ENCODE data around the gene XRCC4. TPM values are rescaled to one million over a fixed set of nuclear protein-coding genes. Genes with fewer than 3 reads are reported as not detected.

The XRCC4 gene
- total RNA-seq, 1 donor from 2014 or later, result 45.6 TPM

DNA sequence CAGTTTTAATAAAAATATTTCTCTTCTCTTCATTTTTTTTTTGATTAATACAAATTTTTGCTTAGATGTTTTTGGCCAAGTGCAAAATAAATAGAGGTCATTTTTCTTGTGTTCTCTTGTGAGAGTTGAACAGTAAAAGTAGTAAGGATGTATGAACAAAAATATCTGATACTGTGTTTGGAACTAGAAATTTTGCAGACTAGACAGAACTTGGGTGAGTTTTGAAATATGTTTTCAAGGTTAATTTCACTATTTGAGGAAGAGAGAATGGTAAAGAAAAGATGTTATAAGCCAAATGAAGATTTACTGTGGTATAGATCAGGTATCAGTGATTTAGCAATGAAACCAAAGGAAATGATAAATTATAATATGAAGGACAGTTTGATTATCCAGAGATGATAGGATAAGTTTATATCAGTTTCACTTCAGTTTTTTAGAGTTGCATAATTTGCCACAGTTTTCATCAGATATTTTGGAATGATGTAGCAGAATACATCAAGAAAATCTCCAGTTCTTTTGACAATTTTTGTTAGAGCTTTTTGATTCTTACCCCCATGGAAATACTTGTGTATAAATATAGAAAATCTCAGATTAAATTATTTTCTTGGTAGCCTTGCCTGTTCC, 246.3 kb downstream of the XRCC4 start:
- Histone ChIP-seq H3K27ac (no peak overlapping the region), H3K79me2 (ENCODE audit: low read depth) (no peaks in the 10 kb centered on the region), H3K27me3 (no peaks in the 10 kb centered on the region), H3K9me3 (ENCODE audit: low read depth) (no peaks in the 10 kb centered on the region), H3K4me1 (no peaks in the 10 kb centered on the region), H3K36me3 (no peaks in the 10 kb centered on the region), H3K9ac (no peak overlapping the region), H4K20me1 (ENCODE audit: low read depth) (no peaks in the 10 kb centered on the region), H3K4me3 (no peak overlapping the region), H2AFZ (replicated peaks) (no peak overlapping the region), H3F3A (ENCODE audit: low read depth) (no peaks in the 10 kb centered on the region), H3K4me2 (no peak overlapping the region)
- Mint-ChIP-seq H3K9me3 (no peaks in the 10 kb centered on the region), H3K27me3 (ENCODE audit: insufficient read depth, low read depth) (peaks cover 2% of the 10 kb centered on the region), H3K4me3 (no peak overlapping the region), H3K27ac (no peak overlapping the region), H3K4me1 (no peaks in the 10 kb centered on the region), H3K36me3 (no peaks in the 10 kb centered on the region)
- TF ChIP-seq EZH2 (IDR thresholded peaks at IDR 0.05), result no peak
- TF ChIP-seq, protein P1, sequence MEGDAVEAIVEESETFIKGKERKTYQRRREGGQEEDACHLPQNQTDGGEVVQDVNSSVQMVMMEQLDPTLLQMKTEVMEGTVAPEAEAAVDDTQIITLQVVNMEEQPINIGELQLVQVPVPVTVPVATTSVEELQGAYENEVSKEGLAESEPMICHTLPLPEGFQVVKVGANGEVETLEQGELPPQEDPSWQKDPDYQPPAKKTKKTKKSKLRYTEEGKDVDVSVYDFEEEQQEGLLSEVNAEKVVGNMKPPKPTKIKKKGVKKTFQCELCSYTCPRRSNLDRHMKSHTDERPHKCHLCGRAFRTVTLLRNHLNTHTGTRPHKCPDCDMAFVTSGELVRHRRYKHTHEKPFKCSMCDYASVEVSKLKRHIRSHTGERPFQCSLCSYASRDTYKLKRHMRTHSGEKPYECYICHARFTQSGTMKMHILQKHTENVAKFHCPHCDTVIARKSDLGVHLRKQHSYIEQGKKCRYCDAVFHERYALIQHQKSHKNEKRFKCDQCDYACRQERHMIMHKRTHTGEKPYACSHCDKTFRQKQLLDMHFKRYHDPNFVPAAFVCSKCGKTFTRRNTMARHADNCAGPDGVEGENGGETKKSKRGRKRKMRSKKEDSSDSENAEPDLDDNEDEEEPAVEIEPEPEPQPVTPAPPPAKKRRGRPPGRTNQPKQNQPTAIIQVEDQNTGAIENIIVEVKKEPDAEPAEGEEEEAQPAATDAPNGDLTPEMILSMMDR (IDR thresholded peaks at IDR 0.05), result no peak
- TF ChIP-seq EZH2phosphoT487 (IDR thresholded peaks at IDR 0.05), result no peak
- DNase-seq (ENCODE audit: low spot score), result no peak

DNA sequence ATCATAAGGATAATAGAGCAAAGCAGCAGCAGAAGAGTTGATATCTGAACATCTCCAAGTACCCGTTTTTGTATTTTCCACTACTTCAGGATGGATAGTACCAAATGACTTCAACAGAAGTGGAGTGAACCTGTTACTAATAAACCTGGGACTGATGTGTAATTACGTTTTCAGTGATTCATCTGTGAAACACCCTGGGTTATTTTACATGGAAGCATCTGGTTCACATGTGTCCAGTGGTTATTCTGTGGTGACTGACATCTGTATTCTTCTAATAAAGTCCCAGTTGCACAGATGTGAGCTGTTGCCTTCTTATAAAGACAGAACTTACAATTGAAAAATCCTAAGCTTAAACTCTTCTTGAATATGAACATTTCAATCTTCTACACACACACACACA, 254.5 kb downstream of the XRCC4 start:
- Mint-ChIP-seq H3K4me3 (no peak overlapping the region), H3K27me3 (ENCODE audit: insufficient read depth, low read depth) (peaks cover 2% of the 10 kb centered on the region), H3K27ac (no peak overlapping the region), H3K4me1 (no peaks in the 10 kb centered on the region), H3K9me3 (no peaks in the 10 kb centered on the region), H3K36me3 (no peaks in the 10 kb centered on the region)
- H3K4me3 ChIP-seq, result no peak overlapping the region
- H3K4me1 ChIP-seq, result no peaks in the 10 kb centered on the region
- H3K4me2 ChIP-seq, result no peak overlapping the region
- H3K9ac ChIP-seq, result no peak overlapping the region
- no peaks in the 10 kb centered on the region for H3K79me2 ChIP-seq (ENCODE audit: low read depth)
- H2AFZ ChIP-seq (replicated peaks), result no peak overlapping the region
- H3F3A ChIP-seq (ENCODE audit: low read depth), result no peaks in the 10 kb centered on the region
- TF ChIP-seq EZH2 (IDR thresholded peaks at IDR 0.05) (no peak), EZH2phosphoT487 (IDR thresholded peaks at IDR 0.05) (no peak)
- TF ChIP-seq, protein P1 (IDR thresholded peaks at IDR 0.05), result no peak
- H3K36me3 ChIP-seq, result no peaks in the 10 kb centered on the region
- no peak overlapping the region for H3K27ac ChIP-seq
- no peaks in the 10 kb centered on the region for H4K20me1 ChIP-seq (ENCODE audit: low read depth)
- no peak for DNase-seq (ENCODE audit: low spot score)
- no peaks in the 10 kb centered on the region for H3K9me3 ChIP-seq (ENCODE audit: low read depth)
- no peaks in the 10 kb centered on the region for H3K27me3 ChIP-seq

DNA sequence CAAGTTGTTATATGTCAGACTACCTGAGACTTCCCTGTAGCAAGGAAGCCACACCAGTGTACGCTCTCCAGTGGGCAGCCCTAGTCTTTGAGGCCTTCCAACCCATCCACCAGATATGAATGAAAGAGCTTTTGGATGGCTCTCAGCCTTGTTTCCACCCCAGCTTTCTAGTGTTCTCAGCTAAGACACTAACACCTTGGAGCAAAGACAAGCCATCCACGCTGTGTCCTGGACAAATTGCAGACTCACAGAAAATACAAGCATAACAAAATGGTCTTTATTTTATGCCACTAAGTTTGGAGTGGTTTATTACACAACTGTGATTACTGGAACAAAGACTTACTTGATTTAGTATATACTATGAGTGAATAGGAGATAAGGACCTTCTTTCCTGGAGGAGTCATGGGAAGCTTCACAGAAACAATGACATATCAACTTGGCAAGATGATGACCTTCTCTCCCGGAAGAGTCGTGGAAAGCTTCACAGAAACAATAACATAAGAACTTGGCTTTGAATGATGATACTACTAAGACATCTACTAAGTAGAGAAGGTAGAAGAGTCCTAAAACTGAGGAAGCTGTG, 260.2 kb downstream of the XRCC4 start:
- H3K27me3 Mint-ChIP-seq (ENCODE audit: insufficient read depth, low read depth), result no peaks in the 10 kb centered on the region
- no peaks in the 10 kb centered on the region for H3K79me2 ChIP-seq (ENCODE audit: low read depth)
- no peaks in the 10 kb centered on the region for H3F3A ChIP-seq (ENCODE audit: low read depth)
- no peaks in the 10 kb centered on the region for H3K4me1 Mint-ChIP-seq
- H3K4me1 ChIP-seq, result no peaks in the 10 kb centered on the region
- H3K4me3 Mint-ChIP-seq, result no peak overlapping the region
- no peaks in the 10 kb centered on the region for H3K36me3 Mint-ChIP-seq
- no peak for TF ChIP-seq EZH2 (IDR thresholded peaks at IDR 0.05)
- TF ChIP-seq EZH2phosphoT487 (IDR thresholded peaks at IDR 0.05), result no peak
- TF ChIP-seq, protein P1 (IDR thresholded peaks at IDR 0.05), result no peak
- no peaks in the 10 kb centered on the region for H3K9me3 Mint-ChIP-seq
- H4K20me1 ChIP-seq (ENCODE audit: low read depth), result no peaks in the 10 kb centered on the region
- H2AFZ ChIP-seq (replicated peaks), result no peak overlapping the region
- H3K9ac ChIP-seq, result no peak overlapping the region
- no peaks in the 10 kb centered on the region for H3K36me3 ChIP-seq
- DNase-seq (ENCODE audit: low spot score), result no peak
- H3K27ac ChIP-seq, result no peak overlapping the region
- no peak overlapping the region for H3K27ac Mint-ChIP-seq
- no peaks in the 10 kb centered on the region for H3K9me3 ChIP-seq (ENCODE audit: low read depth)
- no peak overlapping the region for H3K4me3 ChIP-seq
- H3K27me3 ChIP-seq, result no peaks in the 10 kb centered on the region
- no peak overlapping the region for H3K4me2 ChIP-seq

All from neural progenitor cell (in vitro differentiated cells).